A549 (cell line): ENCODE results near the gene CAMKMT. TPM values are rescaled to one million over a fixed set of nuclear protein-coding genes. Genes with fewer than 3 reads are reported as not detected.

Experiments used
- ATAC-seq, 2 experiments: fragments of 200-7000 bp in 1 of 2; fragments of >200 bp in 1 of 2; cut with Nextera tagmentation in 1 of 2; cut with Tn5 transposase in 1 of 2; 3 replicates each; pipeline versions ENCODE4 v1.8.0 to v1.9.1; 2018 to 2020; ENCODE audit warnings: mild to moderate bottlenecking in 1 of 2, moderate library complexity in 1 of 2
- CTCF ChIA-PET: fragments of 300-600 bp; sonication (Branson Sonifier 250); formaldehyde crosslinking; extraction: SDS; loops from one replicate; lab custom pipeline; 2021; ENCODE audit warnings: antibody characterized with exemption, inconsistent platforms; lab: Yijun Ruan, JAX
- POLR2A ChIA-PET: fragments of 350-600 bp; formaldehyde crosslinking; extraction: SDS; loops from one replicate; lab custom pipeline; 2021; ENCODE audit warnings: antibody characterized with exemption, inconsistent platforms; lab: Yijun Ruan, JAX
- DNase-seq, 2 experiments: peaks; one replicate each; pipeline versions ENCODE4 v3.0.0 to v3.0.0-alpha.2; 2011 to 2016; ENCODE audit warnings: low read depth in 1 of 2, low spot score in 1 of 2
- FAIRE-seq: peaks from 2 replicates; lab custom pipeline; 2011; peaks lifted over from hg19 to GRCh38; lab: Jason Lieb, UNC
- H3K27ac ChIP-seq, 2 experiments: fragments of >200 bp; sonication (Bioruptor Twin); formaldehyde crosslinking; 3 replicates each; pipeline ENCODE4 v1.5.1; 2016 to 2017
- H3K4me1 ChIP-seq: fragments of >200 bp; sonication (Bioruptor Twin); formaldehyde crosslinking; 3 replicates; pipeline ENCODE4 v1.6.1; 2016
- H3K4me2 ChIP-seq: fragments of >200 bp; sonication (Bioruptor Twin); formaldehyde crosslinking; 3 replicates; pipeline ENCODE4 v1.6.1; 2016
- H3K4me3 ChIP-seq: fragments of >200 bp; sonication (Bioruptor Twin); formaldehyde crosslinking; 3 replicates; pipeline ENCODE4 v1.5.1; 2016
- H3K9me3 ChIP-seq: fragments of >200 bp; sonication (Bioruptor Twin); formaldehyde crosslinking; 3 replicates; pipeline ENCODE4 v1.6.1; 2016
- CBX8 ChIP-seq: fragments of 200-600 bp; sonication (generic); IDR thresholded peaks from 2 replicates; pipeline ENCODE4 v1.6.1; 2016
- CEBPB ChIP-seq, 2 experiments: fragments of >200 bp in 1 of 2; sonication (Bioruptor Twin) in 1 of 2; formaldehyde crosslinking in 1 of 2; IDR thresholded peaks; 2 replicates each; pipeline ENCODE4 v1.6.1; 2012 to 2016
- CHD2 ChIP-seq: fragments of 150-350 bp; IDR thresholded peaks from 2 replicates; pipeline ENCODE4 v1.6.1; 2014; ENCODE audit warnings: low read length; ENCODE audit not compliant: partially characterized antibody
- CTCF ChIP-seq: fragments of >200 bp; sonication (Bioruptor Twin); formaldehyde crosslinking; IDR thresholded peaks from 3 replicates; pipeline ENCODE4 v1.5.1; 2016
- ELK1 ChIP-seq: fragments of 150-350 bp; IDR thresholded peaks from 2 replicates; pipeline ENCODE4 v1.6.1; 2014; ENCODE audit warnings: low read depth, mild to moderate bottlenecking, low read length
- FOSL2 ChIP-seq, 2 experiments: fragments of 450-650 bp in 1 of 2; fragments of >200 bp in 1 of 2; sonication (Bioruptor Twin) in 1 of 2; formaldehyde crosslinking; IDR thresholded peaks; 2 replicates each; pipeline versions ENCODE4 v1.5.0 to v1.6.1; 2016 to 2020; ENCODE audit warnings: mild to moderate bottlenecking in 1 of 2, moderate library complexity in 1 of 2
- MAFK ChIP-seq: fragments of 450-650 bp; IDR thresholded peaks from 2 replicates; pipeline ENCODE4 v1.6.1; 2014; ENCODE audit not compliant: partially characterized antibody
- MYC ChIP-seq: IDR thresholded peaks from 2 replicates; pipeline ENCODE4 v1.6.1; 2012; ENCODE audit warnings: mild to moderate bottlenecking, inconsistent platforms, low read length, improper control_type of control experiment, borderline replicate concordance
- NFE2L2 ChIP-seq: fragments of 150-350 bp; conservative IDR thresholded peaks from 2 replicates; pipeline ENCODE4 v1.6.1; 2014; ENCODE audit warnings: low read length
- NPAS2 ChIP-seq: fragments of 250-450 bp; sonication (Bioruptor Pico); IDR thresholded peaks from 2 replicates; pipeline ENCODE4 v1.8.0; 2022; ENCODE audit warnings: mild to moderate bottlenecking, moderate library complexity, borderline replicate concordance
- PBX3 ChIP-seq: IDR thresholded peaks from 2 replicates; pipeline ENCODE4 v1.6.1; 2012
- POLR2AphosphoS2 ChIP-seq: conservative IDR thresholded peaks from 2 replicates; pipeline ENCODE4 v1.6.1; 2012; ENCODE audit warnings: low read length, improper control_type of control experiment, inconsistent platforms
- RAD21 ChIP-seq, 2 experiments: fragments of >200 bp in 1 of 2; sonication (Bioruptor Twin) in 1 of 2; formaldehyde crosslinking in 1 of 2; IDR thresholded peaks in 1 of 2; conservative IDR thresholded peaks in 1 of 2; 2 replicates in 1 of 2; 3 replicates in 1 of 2; pipeline ENCODE4 v1.6.1; 2012 to 2018; ENCODE audit warnings: inconsistent platforms in 1 of 2
- RFX5 ChIP-seq: fragments of 450-650 bp; IDR thresholded peaks from 2 replicates; pipeline ENCODE4 v1.7.1; 2014; ENCODE audit warnings: antibody characterized with exemption, mild to moderate bottlenecking, moderate library complexity
- SMC3 ChIP-seq: fragments of >200 bp; sonication (Bioruptor Twin); formaldehyde crosslinking; IDR thresholded peaks from 3 replicates; pipeline ENCODE4 v1.6.1; 2018; ENCODE audit warnings: inconsistent platforms
- SREBF2 ChIP-seq: fragments of 450-650 bp; IDR thresholded peaks from 2 replicates; pipeline ENCODE4 v1.6.1; 2014; ENCODE audit warnings: mild to moderate bottlenecking, moderate library complexity
- TFCP2L1 ChIP-seq: fragments of 250-450 bp; sonication (Bioruptor Pico); IDR thresholded peaks from 2 replicates; pipeline ENCODE4 v1.5.0; 2021; ENCODE audit warnings: mild to moderate bottlenecking
- TP53 ChIP-seq: fragments of 250-450 bp; sonication (Bioruptor Pico); IDR thresholded peaks from 2 replicates; pipeline ENCODE4 v1.5.0; 2021; ENCODE audit warnings: mild to moderate bottlenecking, moderate library complexity
- WGBS: methylation state at CpG from one replicate; pipeline ENCODE4 v1.1.6; 2017; ENCODE audit errors: missing lambda C conversion rate; 5-methylcytosine and 5-hydroxymethylcytosine counted together
- polyA plus RNA-seq, 4 experiments: library from polyadenylated mRNA; depleted of rRNA in 3 of 4; stranded (reverse); fragments of >200 nt; fragmentation: RNase III in 1 of 4; extraction: RNeasy Plus Mini Kit Qiagen cat#74134 plus additional on column Dnase treatment in 1 of 4; gene quantifications; 2 replicates in 3 of 4; 3 replicates in 1 of 4; pipeline ENCODE4 v1.2.3, GENCODE V29; 2011 to 2017

CAMKMT gene
- polyA plus RNA-seq, 2 of the 4 experiments (the other 2 are of a cell fraction) = 6.5 to 15.7 TPM

GRCh38 chr2:44470151-44470550, 108.4 kb downstream of the CAMKMT start:
- ATAC-seq (no peak), FAIRE-seq (no peak), DNase-seq (no peak)
- POLR2A ChIA-PET = no interaction called here
- peaks cover 3% of the 10 kb centered on the region; the same call in 1 of the 3 replicates for H3K9me3 ChIP-seq
- CTCF ChIA-PET = interaction anchor here (0.7 to 4.1 kb wide), 6 partner anchors 9 to 485 kb away, joined by 4 to 49 read pairs (median 7); no protein-coding TSS in a partner anchor
- no peaks in the 10 kb centered on the region for H3K4me1 ChIP-seq
- TF ChIP-seq SREBF2 (no peak), CHD2 (no peak), PBX3 (no peak), TP53 (no peak), POLR2AphosphoS2 (no peak), FOSL2 (IDR thresholded peaks at IDR 0.05) (no peak), FOSL2 (CRISPR knock-in tag; IDR thresholded peaks at IDR 0.05) (no peak), NPAS2 (no peak)
- no peak overlapping the region for H3K4me3 ChIP-seq
- no peak overlapping the region for H3K4me2 ChIP-seq
- no peak overlapping the region for H3K27ac ChIP-seq

GRCh38 chr2:44477657-44478414, 116.1 kb downstream of the CAMKMT start:
- H3K27ac ChIP-seq = no peak overlapping the region
- no peaks in the 10 kb centered on the region for H3K4me1 ChIP-seq
- peak; percentile 28 for FAIRE-seq
- no peaks in the 10 kb centered on the region for H3K9me3 ChIP-seq
- ATAC-seq = no peak
- POLR2A ChIA-PET = no interaction called here
- 91% methylated on average over 3 of the region's 3 CpGs for WGBS
- peak; percentile 70 for TF ChIP-seq MAFK
- TF ChIP-seq TFCP2L1 (CRISPR knock-in tag) = no peak
- no peak overlapping the region for H3K4me3 ChIP-seq
- DNase-seq = no peak
- CTCF ChIA-PET = interaction anchor here (0.8 to 3.9 kb wide), 11 partner anchors 9 to 480 kb away, joined by 3 to 102 read pairs (median 4); no protein-coding TSS in a partner anchor
- H3K4me2 ChIP-seq = no peak overlapping the region

- POLR2A ChIA-PET = interaction anchor here (1.2 to 1.6 kb wide), 2 partner anchors 459 to 476 kb away, joined by 5 to 7 read pairs; no protein-coding TSS in a partner anchor
Measured at GRCh38 chr2:44479127-44479887, 117.6 kb downstream of the CAMKMT start.

More at GRCh38 chr2:44479127-44479887, 117.6 kb downstream of the CAMKMT start:
- Histone ChIP-seq H3K4me1 (no peaks in the 10 kb centered on the region), H3K4me3 (no peak overlapping the region), H3K9me3 (no peaks in the 10 kb centered on the region), H3K4me2 (peak overlapping the region; percentile 45), H3K27ac (no peak overlapping the region)
- peak; percentile 74 to 91 for DNase-seq
- peak; percentile 99 to 100 for ATAC-seq
- WGBS = 20% methylated on average over 5 of the region's 5 CpGs
- TF ChIP-seq ELK1 (no peak), CEBPB (IDR thresholded peaks at IDR 0.05) (peak in 1 of 2 experiments; percentile 8; a peak in 1 of 4 replicates), MYC (0 out of 2 replicates have a peak, but pooled peaks have one; percentile 35), RFX5 (no peak), NFE2L2 (no peak), RAD21 (conservative IDR thresholded peaks at IDR 0.05 in 1 of 2, IDR thresholded peaks at IDR 0.05 in 1 of 2) (peak; percentile 98), CBX8 (no peak), CTCF (peak; percentile 100), SMC3 (peak; percentile 100)
- peak; percentile 100 for FAIRE-seq
- CTCF ChIA-PET = interaction anchor here (0.6 to 3.9 kb wide), 176 partner anchors 9 to 1088 kb away, joined by 3 to 146 read pairs (median 5); partner anchors contain the start of genes CAMKMT and PREPL
